A549 (cell line): ENCODE results near the gene ITGB2. TPM values are rescaled to one million over a fixed set of nuclear protein-coding genes. Genes with fewer than 3 reads are reported as not detected.
A peak's percentile ranks its signal among the peaks of the same experiment; 100 is the strongest.

ENCODE experiments used
- ATAC-seq, 2 experiments: fragments of 200-7000 bp in 1 of 2; fragments of >200 bp in 1 of 2; cut with Nextera tagmentation in 1 of 2; cut with Tn5 transposase in 1 of 2; 3 replicates each; pipeline versions ENCODE4 v1.8.0 to v1.9.1; 2018 to 2020; ENCODE audit warnings: mild to moderate bottlenecking in 1 of 2, moderate library complexity in 1 of 2
- CTCF ChIA-PET: fragments of 300-600 bp; sonication (Branson Sonifier 250); formaldehyde crosslinking; extraction: SDS; loops from one replicate; lab custom pipeline; 2021; ENCODE audit warnings: antibody characterized with exemption, inconsistent platforms; lab: Yijun Ruan, JAX
- POLR2A ChIA-PET: fragments of 350-600 bp; formaldehyde crosslinking; extraction: SDS; loops from one replicate; lab custom pipeline; 2021; ENCODE audit warnings: antibody characterized with exemption, inconsistent platforms; lab: Yijun Ruan, JAX
- DNase-seq, 2 experiments: peaks; one replicate each; pipeline versions ENCODE4 v3.0.0 to v3.0.0-alpha.2; 2011 to 2016; ENCODE audit warnings: low read depth in 1 of 2, low spot score in 1 of 2
- FAIRE-seq: peaks from 2 replicates; lab custom pipeline; 2011; peaks lifted over from hg19 to GRCh38; lab: Jason Lieb, UNC
- H3K27ac ChIP-seq, 2 experiments: fragments of >200 bp; sonication (Bioruptor Twin); formaldehyde crosslinking; 3 replicates each; pipeline ENCODE4 v1.5.1; 2016 to 2017
- H3K4me1 ChIP-seq: fragments of >200 bp; sonication (Bioruptor Twin); formaldehyde crosslinking; 3 replicates; pipeline ENCODE4 v1.6.1; 2016
- H3K4me2 ChIP-seq: fragments of >200 bp; sonication (Bioruptor Twin); formaldehyde crosslinking; 3 replicates; pipeline ENCODE4 v1.6.1; 2016
- H3K4me3 ChIP-seq: fragments of >200 bp; sonication (Bioruptor Twin); formaldehyde crosslinking; 3 replicates; pipeline ENCODE4 v1.5.1; 2016
- H3K9me3 ChIP-seq: fragments of >200 bp; sonication (Bioruptor Twin); formaldehyde crosslinking; 3 replicates; pipeline ENCODE4 v1.6.1; 2016
- BHLHE40 ChIP-seq: IDR thresholded peaks from 2 replicates; pipeline ENCODE4 v1.6.1; 2012; ENCODE audit warnings: low read depth, low read length, inconsistent platforms
- CBX2 ChIP-seq: fragments of 200-600 bp; sonication (generic); IDR thresholded peaks from 2 replicates; pipeline ENCODE4 v1.6.1; 2016; ENCODE audit warnings: low read depth, mild to moderate bottlenecking, borderline replicate concordance
- EHF ChIP-seq: fragments of 250-450 bp; sonication (Bioruptor Pico); IDR thresholded peaks from 2 replicates; pipeline ENCODE4 v1.5.0; 2020; ENCODE audit warnings: mild to moderate bottlenecking
- EHMT2 ChIP-seq: fragments of 200-600 bp; sonication (generic); IDR thresholded peaks from 2 replicates; pipeline ENCODE4 v1.6.1; 2016; ENCODE audit warnings: antibody characterized with exemption, low read depth, mild to moderate bottlenecking, moderate library complexity
- EP300 ChIP-seq, 2 experiments: fragments of >200 bp; sonication (Bioruptor Twin); formaldehyde crosslinking; IDR thresholded peaks; 2 replicates in 1 of 2; 3 replicates in 1 of 2; pipeline ENCODE4 v1.6.1; 2016 to 2017
- ESRRA ChIP-seq: fragments of 150-350 bp; IDR thresholded peaks from 2 replicates; pipeline ENCODE4 v1.6.1; 2014; ENCODE audit warnings: mild to moderate bottlenecking, low read length, borderline replicate concordance
- FOSB ChIP-seq: fragments of 250-450 bp; sonication (Bioruptor Pico); IDR thresholded peaks from 2 replicates; pipeline ENCODE4 v1.5.0; 2020; ENCODE audit warnings: mild to moderate bottlenecking, moderate library complexity
- FOXS1 ChIP-seq: fragments of 250-450 bp; sonication (Bioruptor Pico); IDR thresholded peaks from 2 replicates; pipeline ENCODE4 v1.5.0; 2020; ENCODE audit warnings: mild to moderate bottlenecking, moderate library complexity
- GATA3 ChIP-seq: IDR thresholded peaks from 2 replicates; pipeline ENCODE4 v1.6.1; 2012; ENCODE audit warnings: borderline replicate concordance
- HOXA7 ChIP-seq: fragments of 250-450 bp; sonication (Bioruptor Pico); IDR thresholded peaks from 2 replicates; pipeline ENCODE4 v1.5.0; 2020; ENCODE audit warnings: mild to moderate bottlenecking, moderate library complexity
- HOXB5 ChIP-seq: fragments of 250-450 bp; sonication (Bioruptor Pico); IDR thresholded peaks from 2 replicates; pipeline ENCODE4 v1.5.0; 2020; ENCODE audit warnings: mild to moderate bottlenecking, moderate library complexity
- NPAS2 ChIP-seq: fragments of 250-450 bp; sonication (Bioruptor Pico); IDR thresholded peaks from 2 replicates; pipeline ENCODE4 v1.8.0; 2022; ENCODE audit warnings: mild to moderate bottlenecking, moderate library complexity, borderline replicate concordance
- RCOR1 ChIP-seq: fragments of 150-350 bp; IDR thresholded peaks from 2 replicates; pipeline ENCODE4 v1.6.1; 2014; ENCODE audit warnings: antibody characterized with exemption, low read length, low read depth
- RNF2 ChIP-seq: fragments of 200-600 bp; sonication (generic); IDR thresholded peaks from 2 replicates; pipeline ENCODE4 v1.6.1; 2016; ENCODE audit warnings: low read depth, mild to moderate bottlenecking, antibody characterized with exemption, moderate library complexity, borderline replicate concordance
- TFCP2L1 ChIP-seq: fragments of 250-450 bp; sonication (Bioruptor Pico); IDR thresholded peaks from 2 replicates; pipeline ENCODE4 v1.5.0; 2021; ENCODE audit warnings: mild to moderate bottlenecking
- ZFP36 ChIP-seq: fragments of 450-650 bp; IDR thresholded peaks from 2 replicates; pipeline ENCODE4 v1.6.1; 2014; ENCODE audit warnings: borderline replicate concordance; ENCODE audit not compliant: partially characterized antibody
- whole genome bisulfite sequencing: methylation state at CpG from one replicate; pipeline ENCODE4 v1.1.6; 2017; ENCODE audit errors: missing lambda C conversion rate; 5-methylcytosine and 5-hydroxymethylcytosine counted together
- polyA plus RNA-seq, 4 experiments: library from polyadenylated mRNA; depleted of rRNA in 3 of 4; stranded (reverse); fragments of >200 nt; fragmentation: RNase III in 1 of 4; extraction: RNeasy Plus Mini Kit Qiagen cat#74134 plus additional on column Dnase treatment in 1 of 4; gene quantifications; 2 replicates in 3 of 4; 3 replicates in 1 of 4; pipeline ENCODE4 v1.2.3, GENCODE V29; 2011 to 2017
- TF ChIP-seq, protein P1 (sequence below): fragments of >200 bp; sonication (Bioruptor Twin); formaldehyde crosslinking; IDR thresholded peaks from 2 replicates; pipeline ENCODE4 v1.6.1; 2016
- TF ChIP-seq, protein P2 (sequence below): fragments of 150-350 bp; IDR thresholded peaks from 2 replicates; pipeline ENCODE4 v1.6.1; 2014; ENCODE audit warnings: low read depth, mild to moderate bottlenecking, low read length

The ITGB2 gene
- polyA plus RNA-seq, 2 of the 4 experiments (the other 2 are of a cell fraction): 0.46 to 0.59 TPM

DNA sequence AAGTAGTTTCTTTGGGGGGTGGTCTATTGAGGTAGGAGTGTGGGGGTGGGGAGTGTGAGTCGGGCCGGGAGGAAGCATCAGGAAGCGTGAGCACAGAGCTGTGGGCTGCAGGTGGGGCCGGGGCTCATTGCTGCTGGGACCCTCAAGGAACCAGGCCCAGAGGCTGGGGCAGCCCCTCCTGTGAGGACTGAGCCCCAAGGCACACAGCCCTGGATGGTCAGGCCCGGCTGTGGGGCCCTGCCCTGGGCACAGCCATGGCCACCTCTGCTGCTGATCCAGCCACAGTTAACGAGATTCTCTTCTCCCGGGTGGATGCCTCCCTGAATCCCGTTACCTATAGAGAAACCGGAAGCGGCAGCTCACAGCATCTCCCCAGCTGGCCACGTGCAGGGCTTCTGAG is 79.9 kb downstream of the ITGB2 start:
- DNase-seq (no peak), ATAC-seq (no peak), FAIRE-seq (no peak)
- Histone ChIP-seq H3K4me2 (no peak overlapping the region), H3K4me3 (no peak overlapping the region), H3K27ac (no peak overlapping the region)
- POLR2A ChIA-PET: no interaction called here
- WGBS: 75% methylated on average over 7 of the region's 11 CpGs
- TF ChIP-seq, protein P1, sequence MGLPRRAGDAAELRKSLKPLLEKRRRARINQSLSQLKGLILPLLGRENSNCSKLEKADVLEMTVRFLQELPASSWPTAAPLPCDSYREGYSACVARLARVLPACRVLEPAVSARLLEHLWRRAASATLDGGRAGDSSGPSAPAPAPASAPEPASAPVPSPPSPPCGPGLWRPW: no peak
- TF ChIP-seq EHMT2: no peak
- TF ChIP-seq, all 56 proteins: peak for 0
- Histone ChIP-seq H3K9me3 (no peaks in the 10 kb centered on the region), H3K4me1 (0 out of 3 replicates have a peak, but pooled peaks cover 12% of the 10 kb centered on the region)
- CTCF ChIA-PET: interaction anchor here (0.7 kb wide), 1 partner anchor 11 kb away, joined by 3 read pairs; no protein-coding TSS in a partner anchor

DNA sequence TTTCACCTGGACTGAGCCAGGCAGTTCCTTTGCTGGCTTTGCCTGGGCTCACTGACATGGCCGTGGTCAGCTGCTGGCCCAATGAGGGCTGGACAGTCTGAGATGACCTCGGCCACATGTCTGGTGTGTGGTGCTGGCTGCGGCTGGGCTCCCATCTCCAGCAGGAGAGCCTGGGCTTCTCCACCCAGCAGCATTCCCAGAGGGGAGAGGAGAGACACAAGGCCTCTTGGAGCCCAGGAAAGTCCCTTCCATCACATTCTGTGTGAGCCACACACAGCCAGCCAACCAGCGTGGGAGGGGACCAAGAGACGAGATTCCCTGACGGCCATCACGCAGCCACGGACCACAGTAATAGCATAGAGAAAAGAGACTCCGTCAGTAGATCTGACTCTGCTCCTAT is 81.7 kb downstream of the ITGB2 start:
- no peak for ATAC-seq
- Histone ChIP-seq H3K4me1 (0 out of 3 replicates have a peak, but pooled peaks cover 7% of the 10 kb centered on the region), H3K27ac (no peak overlapping the region), H3K4me2 (no peak overlapping the region), H3K4me3 (no peak overlapping the region), H3K9me3 (no peaks in the 10 kb centered on the region)
- DNase-seq: no peak
- no peak for FAIRE-seq
- WGBS: 90% methylated on average over 7 of the region's 9 CpGs
- TF ChIP-seq, protein P1: no peak
- no peak for TF ChIP-seq RNF2
- no peak for TF ChIP-seq EHMT2
- no peak for TF ChIP-seq ZFP36
- no peak for TF ChIP-seq FOXS1
- no peak for TF ChIP-seq CBX2
- TF ChIP-seq FOSB (CRISPR knock-in tag): no peak
- TF ChIP-seq EP300 (IDR thresholded peaks at IDR 0.05): no peak
- no peak for TF ChIP-seq BHLHE40
- TF ChIP-seq HOXB5: no peak
- TF ChIP-seq EHF: no peak
- TF ChIP-seq, protein P2, sequence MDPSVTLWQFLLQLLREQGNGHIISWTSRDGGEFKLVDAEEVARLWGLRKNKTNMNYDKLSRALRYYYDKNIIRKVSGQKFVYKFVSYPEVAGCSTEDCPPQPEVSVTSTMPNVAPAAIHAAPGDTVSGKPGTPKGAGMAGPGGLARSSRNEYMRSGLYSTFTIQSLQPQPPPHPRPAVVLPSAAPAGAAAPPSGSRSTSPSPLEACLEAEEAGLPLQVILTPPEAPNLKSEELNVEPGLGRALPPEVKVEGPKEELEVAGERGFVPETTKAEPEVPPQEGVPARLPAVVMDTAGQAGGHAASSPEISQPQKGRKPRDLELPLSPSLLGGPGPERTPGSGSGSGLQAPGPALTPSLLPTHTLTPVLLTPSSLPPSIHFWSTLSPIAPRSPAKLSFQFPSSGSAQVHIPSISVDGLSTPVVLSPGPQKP: no peak
- TF ChIP-seq ESRRA: no peak
- no peak for TF ChIP-seq RCOR1
- CTCF ChIA-PET: interaction anchor here (1.1 kb wide), 1 partner anchor 111 kb away, joined by 3 read pairs; no protein-coding TSS in a partner anchor
- POLR2A ChIA-PET: no interaction called here

DNA sequence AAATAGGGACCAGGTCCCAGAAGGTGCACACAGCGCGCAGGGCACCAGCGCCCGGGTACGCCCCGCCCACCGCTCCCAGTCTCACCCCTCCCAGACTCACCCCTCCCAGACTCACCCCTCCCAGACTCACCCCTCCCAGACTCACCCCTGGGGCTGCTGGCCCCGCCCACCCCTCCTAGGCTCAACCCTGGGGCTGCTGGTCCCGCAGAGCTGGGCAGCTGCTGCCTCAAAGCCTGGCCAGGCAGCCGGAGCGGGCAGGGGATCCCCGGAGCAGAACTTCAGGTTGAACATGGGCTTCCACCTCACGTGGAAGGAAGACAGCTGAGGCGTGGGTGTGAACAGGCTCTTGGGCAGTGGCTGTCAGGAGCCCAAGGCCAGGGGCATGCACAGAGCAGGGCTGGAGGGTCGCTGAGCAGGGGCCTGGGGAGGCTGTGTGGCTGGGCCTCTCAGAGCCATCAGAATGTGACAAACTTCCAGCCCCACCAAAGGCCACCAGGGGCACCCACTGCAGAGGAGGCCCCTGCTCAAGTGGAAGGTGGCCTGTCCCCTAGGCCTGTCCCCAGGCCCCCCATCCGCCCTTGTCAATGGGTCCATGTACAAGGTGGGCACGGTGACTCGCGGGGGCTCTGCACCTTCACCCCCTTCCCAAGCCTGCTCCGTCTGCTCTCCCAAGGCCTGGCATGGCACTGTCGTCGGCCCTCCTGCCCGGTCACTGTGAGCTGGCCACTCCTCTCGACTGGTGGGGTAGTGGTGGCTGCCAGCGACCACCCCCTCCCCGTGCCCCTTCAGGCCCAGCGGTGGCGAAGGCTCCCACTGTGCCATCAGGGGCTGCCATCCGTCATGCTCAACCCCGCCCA is 82.4 kb downstream of the ITGB2 start:
- TF ChIP-seq RNF2 (no peak), EHMT2 (no peak), NPAS2 (CRISPR knock-in tag) (no peak), GATA3 (no peak), TFCP2L1 (no peak), HOXA7 (CRISPR knock-in tag) (no peak)
- POLR2A ChIA-PET: no interaction called here

More for the DNA sequence above, 82.4 kb downstream of the ITGB2 start:
- no peak overlapping the region for H3K4me3 ChIP-seq
- CTCF ChIA-PET: no interaction called here
- FAIRE-seq: no peak
- ATAC-seq: peak in 1 of 2 experiments; percentile 36; a peak in 1 of 6 replicates
- 0 out of 3 replicates have a peak, but pooled peaks cover 7% of the 10 kb centered on the region for H3K4me1 ChIP-seq
- no peak overlapping the region for H3K27ac ChIP-seq
- H3K9me3 ChIP-seq: no peaks in the 10 kb centered on the region
- no peak for DNase-seq
- H3K4me2 ChIP-seq: no peak overlapping the region
- 90% methylated on average over 11 of the region's 30 CpGs for WGBS
